Neural progenitor cell (in vitro differentiated cells): ENCODE measurements around the gene WDR5. TPM values are rescaled to one million over a fixed set of nuclear protein-coding genes. Genes with fewer than 3 reads are reported as not detected.

Experiments
- DNase-seq: peaks from one replicate; pipeline ENCODE4 v3.0.0-alpha.2; 2016; ENCODE audit warnings: low spot score
- H2AFZ ChIP-seq: fragments of 200-600 bp; sonication (generic); replicated peaks from 2 replicates; pipeline ENCODE4 v1.6.1; 2016; ENCODE audit warnings: antibody characterized with exemption
- H3F3A ChIP-seq: fragments of 200-600 bp; sonication (generic); 2 replicates; pipeline ENCODE4 v1.6.1; 2016; ENCODE audit warnings: antibody characterized with exemption, low read depth
- H3K27ac ChIP-seq: fragments of 200-600 bp; sonication (generic); 2 replicates; pipeline ENCODE4 v1.5.1; 2016; ENCODE audit warnings: mild to moderate bottlenecking
- H3K27me3 ChIP-seq: fragments of 200-600 bp; sonication (generic); 2 replicates; pipeline ENCODE4 v1.6.1; 2016; ENCODE audit warnings: mild to moderate bottlenecking, moderate library complexity
- H3K36me3 ChIP-seq: fragments of 200-600 bp; sonication (generic); 2 replicates; pipeline ENCODE4 v1.5.1; 2016
- H3K4me1 ChIP-seq: fragments of 200-600 bp; sonication (generic); 2 replicates; pipeline ENCODE4 v1.6.1; 2016; ENCODE audit warnings: mixed run types
- H3K4me2 ChIP-seq: fragments of 200-600 bp; sonication (generic); 2 replicates; pipeline ENCODE4 v1.6.1; 2016
- H3K4me3 ChIP-seq: fragments of 200-600 bp; sonication (generic); 2 replicates; pipeline ENCODE4 v1.5.1; 2016
- H3K79me2 ChIP-seq: fragments of 200-600 bp; sonication (generic); 2 replicates; pipeline ENCODE4 v1.6.1; 2016; ENCODE audit warnings: low read depth
- H3K9ac ChIP-seq: fragments of 200-600 bp; sonication (generic); 2 replicates; pipeline ENCODE4 v1.6.1; 2016
- H3K9me3 ChIP-seq: fragments of 200-600 bp; sonication (generic); 2 replicates; pipeline ENCODE4 v1.5.1; 2016; ENCODE audit warnings: low read depth
- H4K20me1 ChIP-seq: fragments of 200-600 bp; sonication (generic); 2 replicates; pipeline ENCODE4 v1.6.1; 2016; ENCODE audit warnings: low read depth
- H3K27ac Mint-ChIP-seq: 3 replicates; pipeline ENCODE4 v1.8.0; 2021; ENCODE audit warnings: mixed read lengths
- H3K27me3 Mint-ChIP-seq: 2 replicates; pipeline ENCODE4 v1.8.0; 2022; ENCODE audit warnings: low read depth, mild to moderate bottlenecking, inconsistent platforms, moderate library complexity, mixed read lengths; ENCODE audit not compliant: insufficient read depth
- H3K36me3 Mint-ChIP-seq: 3 replicates; pipeline ENCODE4 v1.8.0; 2021; ENCODE audit warnings: mixed read lengths
- H3K4me1 Mint-ChIP-seq: 3 replicates; pipeline ENCODE4 v1.8.0; 2021; ENCODE audit warnings: mixed read lengths
- H3K4me3 Mint-ChIP-seq: 3 replicates; pipeline ENCODE4 v1.8.0; 2021; ENCODE audit warnings: mild to moderate bottlenecking, moderate library complexity, mixed read lengths
- H3K9me3 Mint-ChIP-seq: 3 replicates; pipeline ENCODE4 v1.8.0; 2020; ENCODE audit warnings: mixed read lengths
- CTCF ChIP-seq: fragments of 200-600 bp; sonication (generic); IDR thresholded peaks from 2 replicates; pipeline ENCODE4 v1.5.1; 2017; ENCODE audit warnings: antibody characterized with exemption, mild to moderate bottlenecking
- EZH2 ChIP-seq: fragments of 200-600 bp; sonication (generic); IDR thresholded peaks from 2 replicates; pipeline ENCODE4 v1.6.1; 2017; ENCODE audit warnings: antibody characterized with exemption, mild to moderate bottlenecking, moderate library complexity
- EZH2phosphoT487 ChIP-seq: fragments of 200-600 bp; sonication (generic); IDR thresholded peaks from 2 replicates; pipeline ENCODE4 v1.6.1; 2017; ENCODE audit warnings: antibody characterized with exemption
- total RNA-seq: library from RNA; depleted of rRNA; stranded (reverse); fragments of >200 nt; gene quantifications from 2 replicates; pipeline ENCODE4 v1.2.3, GENCODE V29; 2015; ENCODE audit warnings: low replicate concordance

The WDR5 gene
- total RNA-seq, 1 donor from 2014 or later = 26.7 TPM

- no peaks in the 10 kb centered on the region for H3K27me3 ChIP-seq
- Mint-ChIP-seq H3K4me1 (peaks cover 7% of the 10 kb centered on the region), H3K27me3 (peaks cover 11% of the 10 kb centered on the region), H3K27ac (peak overlapping the region; percentile 88), H3K4me3 (no peak overlapping the region), H3K36me3 (no peaks in the 10 kb centered on the region), H3K9me3 (peaks cover 4% of the 10 kb centered on the region)
- H3K9me3 ChIP-seq = no peaks in the 10 kb centered on the region
- no peak overlapping the region for H3K27ac ChIP-seq
- H3K36me3 ChIP-seq = no peaks in the 10 kb centered on the region
- no peaks in the 10 kb centered on the region for H3F3A ChIP-seq
- H3K4me1 ChIP-seq = no peaks in the 10 kb centered on the region
- H3K4me3 ChIP-seq = no peak overlapping the region
- H3K79me2 ChIP-seq = no peaks in the 10 kb centered on the region
- H3K4me2 ChIP-seq = no peak overlapping the region
- no peaks in the 10 kb centered on the region for H4K20me1 ChIP-seq
- no peak for DNase-seq
- TF ChIP-seq CTCF (no peak), EZH2 (no peak), EZH2phosphoT487 (no peak)
- H2AFZ ChIP-seq = no peak overlapping the region
- H3K9ac ChIP-seq = no peak overlapping the region
Observed at GRCh38 chr9:134172198-134173126, 36.6 kb downstream of the WDR5 start.

- Mint-ChIP-seq H3K4me3 (no peak overlapping the region), H3K27ac (peak overlapping the region; percentile 88), H3K36me3 (no peaks in the 10 kb centered on the region), H3K27me3 (peaks cover 11% of the 10 kb centered on the region), H3K9me3 (peaks cover 3% of the 10 kb centered on the region), H3K4me1 (peaks cover 7% of the 10 kb centered on the region)
- no peak overlapping the region for H3K4me2 ChIP-seq
- no peak overlapping the region for H3K27ac ChIP-seq
- no peaks in the 10 kb centered on the region for H3F3A ChIP-seq
- no peaks in the 10 kb centered on the region for H3K36me3 ChIP-seq
- no peak for TF ChIP-seq EZH2
- no peak for TF ChIP-seq CTCF
- no peak for TF ChIP-seq EZH2phosphoT487
- no peaks in the 10 kb centered on the region for H3K4me1 ChIP-seq
- no peak overlapping the region for H3K9ac ChIP-seq
- no peaks in the 10 kb centered on the region for H4K20me1 ChIP-seq
- no peak for DNase-seq
- H2AFZ ChIP-seq = no peak overlapping the region
- no peak overlapping the region for H3K4me3 ChIP-seq
- no peaks in the 10 kb centered on the region for H3K27me3 ChIP-seq
- H3K79me2 ChIP-seq = no peaks in the 10 kb centered on the region
- no peaks in the 10 kb centered on the region for H3K9me3 ChIP-seq
Observed at GRCh38 chr9:134173127-134174072, 37.5 kb downstream of the WDR5 start.

- H3K4me1 Mint-ChIP-seq = peaks cover 8% of the 10 kb centered on the region
- no peak overlapping the region for H3K27ac Mint-ChIP-seq
- Histone ChIP-seq H3K9ac (no peak overlapping the region), H3K36me3 (no peaks in the 10 kb centered on the region), H3K79me2 (no peaks in the 10 kb centered on the region), H2AFZ (no peak overlapping the region), H3F3A (no peaks in the 10 kb centered on the region), H3K27me3 (no peaks in the 10 kb centered on the region), H3K4me3 (no peak overlapping the region), H3K4me1 (no peaks in the 10 kb centered on the region), H3K9me3 (no peaks in the 10 kb centered on the region), H4K20me1 (no peaks in the 10 kb centered on the region), H3K27ac (no peak overlapping the region), H3K4me2 (no peak overlapping the region)
- TF ChIP-seq EZH2 (no peak), EZH2phosphoT487 (no peak), CTCF (no peak)
- no peak overlapping the region for H3K4me3 Mint-ChIP-seq
- H3K9me3 Mint-ChIP-seq = no peaks in the 10 kb centered on the region
- peaks cover 11% of the 10 kb centered on the region for H3K27me3 Mint-ChIP-seq
- no peak for DNase-seq
- no peaks in the 10 kb centered on the region for H3K36me3 Mint-ChIP-seq
Observed at GRCh38 chr9:134174073-134174449, 38.2 kb downstream of the WDR5 start.
